Measurements from ENCODE around the gene D2HGDH.
"Not testable (repeated sequence)": the region's sequence is repeated elsewhere in the genome, so short reads cannot be mapped to it uniquely, and the experiment has no call there.

Gene D2HGDH

GRCh38 chr2:241768251-241768711 lies 33.9 kb downstream of the D2HGDH start:
- in situ Hi-C loops (cut with MboI; ENCODE audit: low sequenced_read_pairs), result no loop called here

- in situ Hi-C loops (cut with MboI; ENCODE audit: low sequenced_read_pairs), result no loop called here
These were observed 34.4 kb downstream of the D2HGDH start for GRCh38 chr2:241768850-241769249.

- in situ Hi-C loops (cut with MboI; ENCODE audit: low sequenced_read_pairs), result no loop called here
These were observed 35.4 kb downstream of the D2HGDH start for GRCh38 chr2:241769819-241770184.

GRCh38 chr2:241770185-241770935 lies 35.9 kb downstream of the D2HGDH start:
- in situ Hi-C loops (cut with MboI; ENCODE audit: low sequenced_read_pairs), result no loop called here

- in situ Hi-C loops (cut with MboI; ENCODE audit: low sequenced_read_pairs), result no loop called here
These were observed 36.5 kb downstream of the D2HGDH start for GRCh38 chr2:241770936-241771285.

GRCh38 chr2:241771286-241772062 lies 37.0 kb downstream of the D2HGDH start:
- in situ Hi-C loops (cut with MboI; ENCODE audit: low sequenced_read_pairs), result no loop called here

- in situ Hi-C loops (cut with MboI; ENCODE audit: low sequenced_read_pairs), result no loop called here
These were observed 37.7 kb downstream of the D2HGDH start for GRCh38 chr2:241772063-241772499.

GRCh38 chr2:241773511-241774418 lies 39.3 kb downstream of the D2HGDH start:
- in situ Hi-C loops (cut with MboI; ENCODE audit: low sequenced_read_pairs), result no loop called here

GRCh38 chr2:241774419-241775222 lies 40.2 kb downstream of the D2HGDH start:
- in situ Hi-C loops (cut with MboI; ENCODE audit: low sequenced_read_pairs), result no loop called here

- in situ Hi-C loops (cut with MboI; ENCODE audit: low sequenced_read_pairs), result no loop called here
These were observed 41.1 kb downstream of the D2HGDH start for GRCh38 chr2:241775223-241776177.

- in situ Hi-C loops (cut with MboI; ENCODE audit: low sequenced_read_pairs), result no loop called here
These were observed 42.1 kb downstream of the D2HGDH start, which contains the start of gene GAL3ST2 for GRCh38 chr2:241776336-241777169. TSS of gene GAL3ST2 (plus strand) at chr2:241776822. CDS start at chr2:241776956, 134 bp downstream.

- in situ Hi-C loops (cut with MboI; ENCODE audit: low sequenced_read_pairs), result no loop called here
These were observed 42.8 kb downstream of the D2HGDH start for GRCh38 chr2:241777170-241777685.

GRCh38 chr2:241777686-241778627 lies 43.5 kb downstream of the D2HGDH start:
- in situ Hi-C loops (cut with MboI; ENCODE audit: low sequenced_read_pairs), result no loop called here

GRCh38 chr2:241780939-241781569 lies 46.6 kb downstream of the D2HGDH start:
- in situ Hi-C loops (cut with MboI; ENCODE audit: low sequenced_read_pairs), result no loop called here

- in situ Hi-C loops (cut with MboI; ENCODE audit: low sequenced_read_pairs), result not testable (repeated sequence)
These were observed 47.6 kb downstream of the D2HGDH start for GRCh38 chr2:241782053-241782452.

GRCh38 chr2:241788135-241788534 lies 53.7 kb downstream of the D2HGDH start:
- in situ Hi-C loops (cut with MboI; ENCODE audit: low sequenced_read_pairs), result no loop called here

Measured in hTERT RPE-1 (cell line).